B cell (primary cell): Measurements from ENCODE around the gene FBLN2.

Experiments
- CTCF ChIP-seq: fragments of 200-600 bp; IDR thresholded peaks from one replicate; pipeline ENCODE4 v1.8.0; 2022; ENCODE audit warnings: antibody characterized with exemption, mild to moderate bottlenecking
- EZH2 ChIP-seq: IDR thresholded peaks from 2 replicates; pipeline ENCODE4 v1.6.1; 2012; ENCODE audit warnings: borderline replicate concordance, low read depth, mild to moderate bottlenecking, moderate library complexity, low read length; ENCODE audit not compliant: insufficient read depth, poor library complexity, severe bottlenecking

- TF ChIP-seq CTCF (no peak), EZH2 (no peak)
Observed at GRCh38 chr3:13605555-13605954, 56.6 kb downstream of the FBLN2 start.
